Measurements from ENCODE around the gene EPHA10.

EPHA10 gene

DNA sequence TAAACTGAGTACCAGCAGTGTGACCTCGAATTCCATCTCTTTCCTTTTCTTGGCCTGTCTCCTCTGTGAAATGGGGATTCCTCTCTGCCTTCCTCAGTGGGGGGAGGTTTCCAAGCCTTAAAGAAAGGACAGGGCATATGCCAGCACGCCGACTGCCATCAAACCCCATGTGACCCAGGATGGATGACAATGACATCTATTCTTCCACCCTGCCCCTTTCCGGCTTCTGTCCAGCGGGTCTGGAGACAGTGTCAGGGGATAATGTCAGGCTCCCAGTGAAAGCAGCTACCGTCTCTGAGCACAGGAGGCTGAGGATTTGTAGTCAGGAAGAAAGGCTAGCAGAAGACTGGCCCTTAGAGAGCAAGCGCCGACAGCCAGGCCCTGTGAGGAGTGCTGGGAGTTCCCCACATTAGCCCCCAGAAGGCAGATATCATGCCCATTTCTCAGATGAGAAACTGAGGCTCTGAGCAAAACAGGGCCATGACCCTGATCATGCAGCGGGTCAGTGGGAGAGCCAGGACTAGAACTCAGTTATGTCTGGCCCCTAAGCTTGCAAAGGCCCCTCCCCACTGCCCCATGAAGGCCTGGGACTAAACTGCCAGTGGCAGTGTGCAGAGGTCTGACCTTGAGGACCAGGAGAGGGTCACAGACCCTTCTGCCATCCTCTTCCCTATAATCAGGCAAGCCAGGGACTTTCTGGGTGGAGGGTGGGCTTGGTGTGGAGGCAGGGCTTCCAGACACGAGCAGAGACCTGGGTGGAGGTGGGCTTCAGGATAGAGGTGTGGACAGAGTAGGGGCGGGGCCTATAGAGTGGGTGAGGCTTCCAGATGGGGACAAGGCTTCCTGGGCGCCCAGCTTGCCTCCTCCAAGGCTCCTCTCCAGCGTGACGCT lies 42.5 kb downstream of the EPHA10 start:
- H3K9me3 ChIP-seq (replicated peaks in 1 of 11), result no peaks in the 10 kb centered on the region
- peaks cover 13 to 42% (median 36%) of the 10 kb centered on the region in 10 experiments for H3K4me1 ChIP-seq
- no peaks in the 10 kb centered on the region for H3K27me3 ChIP-seq
- H4K20me1 ChIP-seq, result peaks cover 0 to 25% (median 0%) of the 10 kb centered on the region in 11 experiments; a peak in 5 of 22 replicates
- peak overlapping the region in 4 of 11 experiments; percentile 12 to 36 (median 22); a peak in 2 of 22 replicates for H3K27ac ChIP-seq
- H3K9ac ChIP-seq, result peak overlapping the region in 3 of 11 experiments; percentile 2 to 33 (median 14); a peak in 2 of 22 replicates
- peak overlapping the region; percentile 28 to 77 (median 71) for H3K4me2 ChIP-seq
- no peak for TF ChIP-seq Cebpa-rat (IDR thresholded peaks at IDR 0.05)
- no peaks in the 10 kb centered on the region for H3K36me3 ChIP-seq
- no peak overlapping the region for H3K4me3 ChIP-seq

DNA sequence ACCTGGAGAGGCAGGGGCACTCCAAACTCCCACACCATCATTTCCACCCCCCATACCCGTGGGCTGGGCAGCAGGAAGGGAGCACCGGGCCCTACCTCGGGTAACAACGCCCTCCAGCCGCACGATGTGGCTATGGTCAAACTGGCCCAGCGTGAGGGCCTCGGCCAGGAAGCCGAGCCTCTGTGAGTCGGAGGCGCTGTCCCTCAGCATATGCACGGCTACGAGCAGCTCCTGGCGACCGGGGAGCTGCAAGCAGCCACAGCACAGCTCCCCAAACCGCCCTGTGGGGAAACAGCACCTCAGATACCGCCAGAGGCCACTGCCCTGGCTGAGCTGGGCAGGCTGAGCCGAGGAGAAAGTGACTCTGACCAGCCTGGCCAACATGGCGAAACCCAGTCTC lies 43.4 kb downstream of the EPHA10 start:
- Histone ChIP-seq H3K9me3 (replicated peaks in 1 of 11) (no peaks in the 10 kb centered on the region), H3K27ac (no peak overlapping the region), H3K4me3 (no peak overlapping the region), H4K20me1 (peaks cover 0 to 21% (median 0%) of the 10 kb centered on the region in 11 experiments; a peak in 5 of 22 replicates), H3K36me3 (no peaks in the 10 kb centered on the region), H3K4me2 (no peak overlapping the region), H3K27me3 (no peaks in the 10 kb centered on the region), H3K4me1 (peaks cover 13 to 40% (median 33%) of the 10 kb centered on the region in 10 experiments), H3K9ac (no peak overlapping the region)
- TF ChIP-seq Cebpa-rat (IDR thresholded peaks at IDR 0.05), result no peak

DNA sequence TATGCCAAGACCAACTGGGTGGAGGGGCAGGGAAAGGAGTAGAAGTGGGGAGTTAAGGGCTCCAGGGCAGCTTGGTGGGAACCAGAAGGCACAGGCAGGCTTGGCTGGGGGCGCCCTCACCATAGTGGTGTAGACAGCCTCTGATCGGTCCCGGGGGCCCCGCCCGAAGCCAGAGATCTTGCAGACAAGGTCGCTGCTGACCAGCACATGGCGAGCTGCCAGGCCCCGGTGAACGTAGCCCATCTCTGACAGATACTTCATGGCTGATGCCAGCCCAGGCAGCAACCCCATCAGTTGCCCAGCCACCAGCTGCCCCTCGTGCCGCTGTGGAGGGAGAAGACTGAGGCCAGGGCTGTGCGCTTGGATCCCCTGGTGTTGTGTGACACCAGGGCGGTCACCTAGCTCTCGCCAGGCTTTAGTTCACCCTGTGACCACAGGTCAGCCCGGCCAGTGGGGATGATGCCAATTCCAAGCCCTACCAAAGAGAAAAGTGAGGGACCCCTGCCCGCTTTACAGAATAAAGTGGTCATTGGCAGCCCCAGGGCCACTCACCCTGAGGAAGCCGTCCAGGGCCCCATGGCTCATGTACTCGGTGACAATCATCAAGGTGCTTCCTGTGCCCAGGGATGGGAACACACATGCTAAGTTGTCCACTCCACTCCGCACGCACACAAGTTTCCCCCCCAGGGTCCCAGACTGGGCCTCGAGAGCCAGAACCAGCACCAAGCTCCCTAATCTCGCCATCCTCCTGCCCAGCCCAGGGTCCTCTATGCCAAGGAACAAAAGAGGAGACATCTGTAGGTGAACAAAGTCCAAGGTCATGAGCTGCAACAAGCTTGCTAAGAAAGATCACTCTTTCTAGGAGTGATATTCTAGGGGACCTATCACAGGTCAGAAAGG lies 44.4 kb downstream of the EPHA10 start:
- Histone ChIP-seq H3K27ac (no peak overlapping the region), H3K36me3 (no peaks in the 10 kb centered on the region), H4K20me1 (peaks cover 0 to 19% (median 0%) of the 10 kb centered on the region in 11 experiments; a peak in 5 of 22 replicates), H3K9me3 (replicated peaks in 1 of 11) (no peaks in the 10 kb centered on the region), H3K4me1 (peaks cover 13 to 29% (median 22%) of the 10 kb centered on the region in 10 experiments), H3K4me2 (no peak overlapping the region), H3K4me3 (no peak overlapping the region), H3K9ac (no peak overlapping the region), H3K27me3 (no peaks in the 10 kb centered on the region)
- TF ChIP-seq Cebpa-rat (IDR thresholded peaks at IDR 0.05), result no peak

DNA sequence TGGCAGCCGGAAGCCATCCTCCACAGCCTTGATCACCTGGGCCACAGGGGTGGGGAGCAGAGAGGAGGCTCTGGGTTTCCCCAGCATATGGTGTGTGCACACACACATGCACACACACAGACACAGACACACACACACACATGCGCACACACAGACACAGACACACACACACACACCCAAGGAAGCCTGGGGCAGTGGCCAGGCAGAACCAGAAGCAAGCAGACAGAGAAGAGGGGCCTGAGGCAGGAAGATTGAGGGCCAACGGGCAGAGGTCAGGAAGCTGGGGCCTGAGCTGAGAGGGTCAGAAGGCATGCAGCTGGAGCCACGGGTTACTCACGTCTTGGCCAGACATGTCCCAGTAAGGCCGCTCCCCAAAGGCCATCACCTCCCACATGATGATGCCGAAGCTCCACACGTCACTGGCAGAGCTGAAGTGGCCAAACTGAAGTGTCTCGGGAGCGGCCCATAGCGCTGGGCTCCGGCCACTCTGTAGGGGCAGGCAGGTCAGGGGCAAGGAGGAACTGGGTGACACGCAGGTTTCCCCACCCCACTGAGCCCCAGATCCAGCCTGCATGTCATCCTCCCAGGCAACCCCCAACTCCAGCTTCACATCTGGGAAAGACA lies 45.2 kb downstream of the EPHA10 start:
- Histone ChIP-seq H3K4me3 (no peak overlapping the region), H3K27me3 (no peaks in the 10 kb centered on the region), H3K4me1 (peaks cover 13 to 29% (median 22%) of the 10 kb centered on the region in 10 experiments), H3K27ac (no peak overlapping the region), H3K4me2 (no peak overlapping the region), H3K36me3 (no peaks in the 10 kb centered on the region), H3K9ac (no peak overlapping the region), H3K9me3 (replicated peaks in 1 of 11) (no peaks in the 10 kb centered on the region), H4K20me1 (peaks cover 0 to 19% (median 0%) of the 10 kb centered on the region in 11 experiments; a peak in 5 of 22 replicates)
- TF ChIP-seq Cebpa-rat (IDR thresholded peaks at IDR 0.05), result no peak

DNA sequence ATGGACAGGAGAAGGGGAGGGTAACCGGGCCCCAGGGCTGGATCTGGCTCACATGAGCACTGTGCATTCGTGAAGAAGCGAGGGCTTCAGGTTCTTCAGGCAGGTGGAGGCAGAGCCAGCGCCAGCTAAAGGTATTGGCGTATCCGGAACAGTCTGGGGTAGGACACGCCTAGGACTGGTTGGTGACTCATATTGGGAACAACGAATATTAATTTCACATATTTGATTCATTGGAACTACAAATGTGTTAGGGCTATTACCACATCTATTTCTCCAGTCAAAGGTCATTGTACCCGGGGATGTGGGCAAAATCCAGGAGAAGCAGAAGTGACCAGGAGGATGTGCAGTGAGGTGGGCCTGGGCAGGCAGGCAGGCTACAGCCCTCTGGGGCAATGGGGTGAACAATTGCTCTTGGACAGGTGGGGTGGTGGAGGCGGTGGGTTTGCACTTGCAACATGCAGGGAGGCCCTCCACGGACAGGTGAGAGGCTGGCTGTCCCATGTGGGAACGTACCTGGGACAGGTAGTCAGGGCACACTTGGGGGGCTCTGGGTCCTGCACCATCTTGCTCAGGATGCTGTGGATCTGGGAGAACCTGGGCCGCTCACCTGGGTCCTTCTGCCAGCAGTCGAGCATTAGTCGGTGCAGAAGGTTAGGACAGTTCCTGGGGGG lies 45.9 kb downstream of the EPHA10 start:
- Histone ChIP-seq H3K9ac (no peak overlapping the region), H3K9me3 (replicated peaks in 1 of 11) (no peaks in the 10 kb centered on the region), H4K20me1 (peaks cover 0 to 19% (median 0%) of the 10 kb centered on the region in 11 experiments; a peak in 5 of 22 replicates), H3K4me2 (no peak overlapping the region), H3K36me3 (no peaks in the 10 kb centered on the region), H3K27ac (no peak overlapping the region), H3K4me1 (peaks cover 13 to 24% (median 18%) of the 10 kb centered on the region in 10 experiments), H3K4me3 (no peak overlapping the region), H3K27me3 (no peaks in the 10 kb centered on the region)
- no peak for TF ChIP-seq Cebpa-rat (IDR thresholded peaks at IDR 0.05)

DNA sequence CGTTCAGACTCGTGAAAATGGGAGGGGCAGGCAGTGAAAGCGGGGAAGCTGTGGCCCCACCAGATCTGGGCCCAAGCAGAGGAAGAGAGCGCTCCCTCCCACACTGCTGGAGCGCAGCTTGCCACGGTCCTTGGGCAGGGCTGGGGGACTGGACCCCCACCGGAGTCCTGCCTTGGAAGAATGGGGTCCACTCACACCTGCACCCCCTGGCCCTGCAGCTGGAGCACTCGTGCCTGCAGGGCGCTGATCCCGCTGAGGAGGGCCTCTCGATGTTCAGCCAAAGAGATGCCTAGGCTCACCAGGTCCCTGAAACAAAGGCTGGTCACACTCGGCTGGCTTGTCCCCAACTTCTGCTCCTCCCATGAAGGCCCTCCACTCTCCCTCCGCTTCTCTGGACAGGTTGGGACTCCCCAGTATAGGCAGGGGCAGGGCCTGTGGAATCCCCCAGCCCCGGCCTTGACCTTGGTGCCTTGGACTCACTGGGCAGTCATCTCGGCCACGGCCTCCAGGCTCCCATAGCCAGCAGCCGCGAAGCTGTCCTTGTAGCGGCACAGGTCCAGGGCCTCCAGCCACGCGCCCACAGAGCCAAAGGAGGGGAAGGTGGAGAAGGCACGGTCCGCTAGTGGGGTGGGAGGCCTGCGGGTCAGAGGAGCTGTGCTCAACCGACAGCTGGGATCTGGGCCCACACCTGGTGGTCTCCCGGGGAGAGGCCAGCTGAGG lies 46.6 kb downstream of the EPHA10 start:
- TF ChIP-seq Cebpa-rat (IDR thresholded peaks at IDR 0.05), result no peak
- Histone ChIP-seq H4K20me1 (peaks cover 0 to 15% (median 0%) of the 10 kb centered on the region in 11 experiments; a peak in 5 of 22 replicates), H3K4me3 (no peak overlapping the region), H3K36me3 (no peaks in the 10 kb centered on the region), H3K9ac (no peak overlapping the region), H3K4me2 (no peak overlapping the region), H3K27me3 (no peaks in the 10 kb centered on the region), H3K4me1 (peaks cover 8 to 17% (median 11%) of the 10 kb centered on the region in 10 experiments), H3K9me3 (replicated peaks in 1 of 11) (no peaks in the 10 kb centered on the region), H3K27ac (no peak overlapping the region)

DNA sequence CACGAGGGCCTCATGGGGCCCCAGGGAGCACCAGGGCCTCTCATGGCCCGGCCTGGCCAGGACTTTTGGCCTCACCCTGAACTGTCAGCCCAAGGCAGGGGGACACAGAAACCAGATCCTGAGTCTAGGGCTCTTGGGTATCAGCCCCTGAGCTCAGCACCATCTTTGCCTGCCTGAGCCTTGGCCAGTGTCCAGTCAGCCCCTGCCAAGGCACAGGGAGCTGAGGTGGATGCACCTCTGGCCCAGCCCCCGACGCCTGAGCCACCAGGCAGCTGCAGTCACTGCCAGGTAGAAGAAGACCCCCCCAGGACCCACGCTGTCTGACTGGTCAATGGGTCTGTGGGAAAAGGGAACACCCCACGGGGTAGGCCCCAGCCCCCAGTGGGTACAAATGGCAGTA lies 47.3 kb downstream of the EPHA10 start:
- Histone ChIP-seq H3K27me3 (no peaks in the 10 kb centered on the region), H3K4me3 (no peak overlapping the region)
- no peak for TF ChIP-seq Cebpa-rat (IDR thresholded peaks at IDR 0.05)

DNA sequence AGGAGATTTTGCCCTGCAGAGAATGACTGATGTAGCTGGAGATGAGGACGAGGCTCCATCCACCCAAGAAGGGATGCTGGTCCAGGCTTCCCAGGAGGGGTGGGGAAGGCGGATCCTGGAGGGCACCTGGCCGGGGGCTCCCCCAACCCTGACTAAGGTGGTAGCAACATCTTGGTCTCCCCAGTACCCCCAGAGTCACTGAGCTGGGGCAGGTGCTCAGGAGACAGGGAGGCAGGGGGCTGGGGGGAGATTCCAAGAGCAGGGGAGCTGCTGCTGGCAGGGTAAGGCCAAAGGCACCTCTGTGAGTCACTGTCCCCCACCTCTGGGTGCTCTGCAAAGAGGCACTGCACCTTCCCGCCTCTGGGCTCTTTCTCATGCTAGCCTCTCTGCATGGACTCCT lies 48.6 kb downstream of the EPHA10 start:
- Histone ChIP-seq H3K9me3 (replicated peaks in 1 of 11) (no peaks in the 10 kb centered on the region), H4K20me1 (peaks cover 0 to 13% (median 0%) of the 10 kb centered on the region in 11 experiments; a peak in 3 of 22 replicates), H3K36me3 (peaks cover 0 to 9% (median 5%) of the 10 kb centered on the region in 11 experiments; a peak in 12 of 22 replicates), H3K4me3 (no peak overlapping the region), H3K4me1 (peaks cover 0 to 6% (median 0%) of the 10 kb centered on the region in 10 experiments; a peak in 2 of 20 replicates), H3K27ac (no peak overlapping the region), H3K9ac (no peak overlapping the region), H3K4me2 (no peak overlapping the region), H3K27me3 (no peaks in the 10 kb centered on the region)
- no peak for TF ChIP-seq Cebpa-rat (IDR thresholded peaks at IDR 0.05)

More for the DNA sequence above, 47.3 kb downstream of the EPHA10 start:
- H4K20me1 ChIP-seq, result peaks cover 0 to 9% (median 0%) of the 10 kb centered on the region in 11 experiments; a peak in 3 of 22 replicates
- H3K4me1 ChIP-seq, result peaks cover under 1 to 10% (median 4%) of the 10 kb centered on the region in 10 experiments; a peak in 19 of 20 replicates
- H3K27ac ChIP-seq, result no peak overlapping the region
- H3K36me3 ChIP-seq, result no peaks in the 10 kb centered on the region
- H3K9ac ChIP-seq, result no peak overlapping the region
- no peaks in the 10 kb centered on the region for H3K9me3 ChIP-seq (replicated peaks in 1 of 11)
- H3K4me2 ChIP-seq, result no peak overlapping the region; a peak in 1 of 22 replicates
